ENCODE data around the gene OSR1. TPM values are rescaled to one million over a fixed set of nuclear protein-coding genes. Genes with fewer than 3 reads are reported as not detected.

The OSR1 gene
- total RNA-seq, 4 donors from 2014 or later, result 0.80 to 4.3 (median 3.3) TPM

DNA sequence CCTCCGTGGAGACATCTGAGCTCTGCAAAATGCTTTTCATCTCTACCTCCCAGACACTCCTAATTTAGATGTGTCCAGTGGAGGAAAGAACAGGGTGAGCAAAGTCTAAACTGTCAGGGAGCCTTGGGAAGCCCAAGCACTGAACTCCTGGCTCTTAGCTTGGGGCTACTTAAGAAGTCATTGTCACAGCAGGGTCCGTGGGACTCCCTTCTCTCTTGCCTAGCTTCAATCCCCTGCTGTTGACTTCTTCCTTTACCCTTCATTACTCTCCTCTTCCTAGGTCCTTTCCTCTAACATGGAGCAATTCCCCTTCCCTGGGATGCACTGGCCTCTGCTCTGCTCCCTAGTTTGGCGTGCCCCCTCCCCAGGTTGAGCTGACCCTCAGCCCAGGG lies 3.4 kb downstream of the OSR1 start:
- DNase-seq (no peak), ATAC-seq (no peak)
- intact Hi-C loops (cut with DNase I; ENCODE audit: low total_unique reads) (no loop called here), in situ Hi-C loops (cut with MboI; ENCODE audit: low sequenced_read_pairs in 4 of 4) (loop anchor here (10.0 to 25.0 kb wide), 5 partner anchors 368 to 968 kb away; no protein-coding TSS in a partner anchor)
- no peaks in the 10 kb centered on the region for H3K9me3 ChIP-seq
- no peaks in the 10 kb centered on the region for H3K36me3 ChIP-seq
- peaks cover 13 to 22% of the 10 kb centered on the region in 2 donors for H3K4me1 ChIP-seq
- no peak overlapping the region for H3K27ac ChIP-seq
- peaks cover 0 to 25% (median 9%) of the 10 kb centered on the region in 3 donors for H3K27me3 ChIP-seq
- H3K4me3 ChIP-seq, result peak overlapping the region in 1 of 4 donors; percentile 71
- TF ChIP-seq POLR2A (IDR thresholded peaks at IDR 0.05), result no peak

GRCh38 chr2:19353721-19354050 lies 4.7 kb downstream of the OSR1 start:
- DNase-seq, result no peak
- H3K4me1 ChIP-seq, result peaks cover 13 to 17% of the 10 kb centered on the region in 2 donors
- in situ Hi-C loops (cut with MboI; ENCODE audit: low sequenced_read_pairs in 4 of 4), result loop anchor here (10.0 to 25.0 kb wide), 5 partner anchors 366 to 966 kb away; no protein-coding TSS in a partner anchor
- intact Hi-C loops (cut with DNase I; ENCODE audit: low total_unique reads), result no loop called here
- no peaks in the 10 kb centered on the region for H3K9me3 ChIP-seq
- H3K27ac ChIP-seq, result no peak overlapping the region
- no peak for ATAC-seq
- peaks cover 0 to 25% (median 9%) of the 10 kb centered on the region in 3 donors for H3K27me3 ChIP-seq
- H3K4me3 ChIP-seq, result no peak overlapping the region
- TF ChIP-seq POLR2A (IDR thresholded peaks at IDR 0.05), result no peak
- no peak for TF ChIP-seq CTCF (IDR thresholded peaks at IDR 0.05 in 4 of 5, conservative IDR thresholded peaks at IDR 0.05 in 1 of 5)
- no peaks in the 10 kb centered on the region for H3K36me3 ChIP-seq

DNA sequence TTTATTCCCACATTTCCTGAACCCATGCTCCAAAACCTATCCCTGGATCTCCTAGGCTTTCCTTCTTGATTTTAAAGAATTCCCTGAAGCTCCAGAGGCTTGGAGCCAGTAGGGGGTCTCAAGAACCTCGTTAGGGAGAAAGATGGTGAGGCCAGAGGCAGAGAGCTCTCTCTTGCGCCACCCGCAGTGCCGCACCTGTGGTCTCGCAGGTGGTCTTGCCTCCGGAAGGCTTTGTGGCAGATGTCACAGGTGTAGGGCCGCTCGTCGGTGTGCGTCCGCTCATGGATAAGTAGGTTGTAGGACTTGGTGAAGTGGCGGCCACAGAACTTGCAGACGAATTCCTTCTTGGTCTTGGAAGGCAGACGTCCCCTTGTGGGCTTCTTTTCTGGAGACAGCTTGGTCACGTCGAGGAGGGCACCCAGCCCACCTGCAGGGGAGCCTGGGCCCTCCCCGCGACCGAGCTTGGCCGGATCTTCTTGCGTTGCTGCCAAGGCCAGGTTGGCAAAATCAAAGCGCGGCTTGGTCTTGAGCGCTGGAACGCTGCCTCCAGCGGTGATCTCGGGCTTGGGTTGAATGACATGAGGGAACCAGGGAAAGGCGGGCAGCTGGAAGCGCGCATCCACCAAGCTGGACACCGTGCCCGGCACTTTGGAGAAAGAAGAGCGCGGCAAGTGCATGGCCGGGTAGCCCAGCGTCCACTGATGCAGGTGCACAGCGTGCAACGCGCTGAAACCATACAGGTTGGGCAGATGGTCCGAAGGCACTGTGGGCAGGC lies 5.3 kb downstream of the OSR1 start:
- Histone ChIP-seq H3K9me3 (no peaks in the 10 kb centered on the region), H3K4me1 (peaks cover 13 to 16% of the 10 kb centered on the region in 2 donors), H3K36me3 (no peaks in the 10 kb centered on the region), H3K27ac (no peak overlapping the region), H3K4me3 (no peak overlapping the region), H3K27me3 (peaks cover 0 to 25% (median 9%) of the 10 kb centered on the region in 3 donors)
- ATAC-seq, result no peak
- no peak for DNase-seq
- intact Hi-C loops (cut with DNase I; ENCODE audit: low total_unique reads), result no loop called here
- TF ChIP-seq CTCF (IDR thresholded peaks at IDR 0.05 in 4 of 5, conservative IDR thresholded peaks at IDR 0.05 in 1 of 5) (no peak), POLR2A (IDR thresholded peaks at IDR 0.05) (no peak)
- in situ Hi-C loops (cut with MboI; ENCODE audit: low sequenced_read_pairs in 4 of 4), result loop anchor here (10.0 to 25.0 kb wide), 5 partner anchors 366 to 966 kb away; no protein-coding TSS in a partner anchor

DNA sequence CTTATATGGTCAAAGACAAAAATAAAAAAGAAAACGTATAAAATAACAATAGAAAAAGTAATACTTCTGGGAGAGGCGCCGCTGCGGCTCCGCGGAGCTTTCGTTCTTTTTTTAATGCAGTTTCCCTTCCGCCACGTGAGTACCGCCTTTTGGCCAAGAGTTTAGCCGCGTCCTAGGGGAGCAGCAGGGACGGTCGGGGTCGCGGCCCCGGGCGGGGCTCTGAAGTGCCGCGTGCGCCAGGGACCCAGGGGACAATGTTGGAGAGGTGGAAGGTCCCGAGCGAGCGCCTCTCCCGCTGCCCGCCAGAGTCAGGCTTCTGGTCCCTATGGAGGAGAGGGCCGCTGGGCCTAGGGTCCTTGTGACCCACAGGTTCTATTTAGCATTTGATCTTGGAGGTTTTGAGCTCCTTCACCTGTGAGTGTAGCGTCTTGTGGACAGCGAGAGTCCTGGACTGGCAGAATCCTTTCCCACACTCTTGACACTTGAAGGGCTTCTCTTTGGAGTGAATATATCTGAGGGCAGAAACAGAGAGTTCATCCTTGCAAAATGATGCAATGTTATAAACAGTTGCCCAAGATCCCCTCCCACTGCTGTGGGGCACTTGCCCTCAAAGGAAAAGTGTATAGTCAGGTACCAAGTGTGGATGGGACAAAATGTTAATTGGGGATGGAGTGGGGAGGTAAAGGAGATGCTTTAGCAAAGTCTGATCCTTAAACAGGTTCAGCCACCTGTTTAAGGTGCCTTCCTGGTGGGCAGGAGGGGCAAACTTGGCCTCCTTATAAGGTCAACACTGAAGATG lies 6.3 kb downstream of the OSR1 start:
- ATAC-seq (no peak), DNase-seq (no peak)
- no peak for TF ChIP-seq CTCF (IDR thresholded peaks at IDR 0.05 in 4 of 5, conservative IDR thresholded peaks at IDR 0.05 in 1 of 5)
- in situ Hi-C loops (cut with MboI; ENCODE audit: low sequenced_read_pairs in 4 of 4), result loop anchor here (10.0 to 25.0 kb wide), 5 partner anchors 365 to 965 kb away; no protein-coding TSS in a partner anchor
- H3K36me3 ChIP-seq, result no peaks in the 10 kb centered on the region
- peak overlapping the region in 3 of 4 donors; percentile 11 to 23 (median 20) for H3K4me3 ChIP-seq
- H3K27ac ChIP-seq, result no peak overlapping the region
- peaks cover 0 to 16% (median 9%) of the 10 kb centered on the region in 3 donors for H3K27me3 ChIP-seq
- intact Hi-C loops (cut with DNase I; ENCODE audit: low total_unique reads), result no loop called here
- peaks cover 8 to 9% of the 10 kb centered on the region in 2 donors for H3K4me1 ChIP-seq
- no peaks in the 10 kb centered on the region for H3K9me3 ChIP-seq

DNA sequence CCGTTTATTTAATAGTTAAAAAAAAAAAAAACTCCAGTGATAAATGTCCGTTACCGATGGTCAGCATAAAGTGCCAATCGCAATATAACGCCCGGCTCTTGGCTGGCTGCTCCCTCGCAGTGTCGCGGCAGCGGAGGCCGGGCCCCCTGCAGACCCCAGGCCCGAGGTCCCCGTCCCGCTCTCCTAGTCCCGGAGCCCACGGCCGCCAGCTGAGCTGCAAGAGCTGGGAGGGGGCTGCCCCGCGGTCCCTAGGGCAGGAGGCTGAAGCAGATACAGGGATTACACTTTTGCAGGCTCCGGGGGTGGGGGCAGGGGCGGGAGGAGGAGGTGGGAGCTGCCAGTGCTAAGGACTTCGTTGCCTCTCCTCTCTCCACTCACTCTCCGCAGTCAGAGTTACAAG lies 6.9 kb downstream of the OSR1 start:
- H3K4me3 ChIP-seq, result peak overlapping the region in 3 of 4 donors; percentile 11 to 23 (median 20)
- H3K27me3 ChIP-seq, result peaks cover 0 to 11% (median 6%) of the 10 kb centered on the region in 3 donors
- ATAC-seq, result no peak
- intact Hi-C loops (cut with DNase I; ENCODE audit: low total_unique reads), result no loop called here
- H3K36me3 ChIP-seq, result no peaks in the 10 kb centered on the region
- no peaks in the 10 kb centered on the region for H3K9me3 ChIP-seq
- DNase-seq, result no peak
- H3K27ac ChIP-seq, result no peak overlapping the region
- H3K4me1 ChIP-seq, result peaks cover 10 to 13% of the 10 kb centered on the region in 2 donors
- in situ Hi-C loops (cut with MboI; ENCODE audit: low sequenced_read_pairs in 4 of 4), result loop anchor here (10.0 to 25.0 kb wide), 5 partner anchors 364 to 964 kb away; no protein-coding TSS in a partner anchor
- TF ChIP-seq POLR2A (IDR thresholded peaks at IDR 0.05), result no peak
- no peak for TF ChIP-seq CTCF (IDR thresholded peaks at IDR 0.05 in 4 of 5, conservative IDR thresholded peaks at IDR 0.05 in 1 of 5)

All from gastrocnemius medialis (tissue), 4 donors.